ENCODE results near the gene DNMT1.

Gene DNMT1

DNA sequence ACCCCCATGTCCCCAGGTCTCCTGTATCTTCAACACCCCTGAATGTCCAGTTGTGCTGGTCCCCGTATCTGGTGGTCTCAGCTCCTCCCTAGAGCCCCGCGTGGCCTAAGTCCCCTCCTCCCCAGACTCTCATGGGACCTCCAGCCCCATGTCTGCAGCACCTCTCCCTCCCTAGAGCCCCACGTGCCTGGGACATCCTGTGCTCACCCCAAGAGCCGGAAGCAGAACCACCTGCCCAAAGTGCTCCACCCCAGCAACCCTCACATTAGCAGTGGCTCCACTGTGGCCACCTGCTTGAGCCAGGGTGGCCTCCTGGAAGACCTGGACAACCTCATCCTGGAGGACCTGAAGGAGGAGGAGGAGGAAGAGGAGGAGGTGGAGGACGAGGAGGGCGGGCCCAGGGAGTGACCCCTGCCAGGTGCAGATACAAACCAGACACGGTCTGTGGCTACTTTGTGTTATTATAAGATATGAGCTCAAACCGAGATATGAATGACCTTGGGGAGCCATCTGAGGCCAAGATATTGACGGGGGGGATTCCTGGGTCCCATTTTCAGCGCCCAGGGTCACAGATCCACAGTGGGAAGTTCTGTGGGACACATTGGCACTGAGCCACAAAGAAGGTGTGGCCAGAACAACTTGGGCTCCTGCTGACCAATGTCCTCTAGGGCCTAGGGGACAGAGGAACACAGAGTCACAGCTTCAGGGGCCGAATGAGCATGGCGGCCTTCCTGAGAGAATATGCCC is 102.7 kb downstream of the DNMT1 start:
- DNase-seq (ENCODE audit: low read depth, low spot score): no peak
- Histone ChIP-seq H3K4me3 (no peak overlapping the region), H3K9ac (ENCODE audit: insufficient read length) (no peak overlapping the region), H3K9me3 (ENCODE audit: low read depth, low read length) (no peaks in the 10 kb centered on the region), H3K27ac (no peak overlapping the region), H3K36me3 (ENCODE audit: insufficient read depth, low read length) (no peaks in the 10 kb centered on the region)
- TF ChIP-seq FOXP2 (optimal IDR thresholded peaks at IDR 0.05; ENCODE audit: control extremely low read depth, extremely low read length, insufficient read depth) (no peak), POLR2AphosphoS5 (IDR thresholded peaks at IDR 0.05; ENCODE audit: borderline replicate concordance, low read depth, low read length) (no peak), EZH2 (IDR thresholded peaks at IDR 0.05) (no peak)

DNA sequence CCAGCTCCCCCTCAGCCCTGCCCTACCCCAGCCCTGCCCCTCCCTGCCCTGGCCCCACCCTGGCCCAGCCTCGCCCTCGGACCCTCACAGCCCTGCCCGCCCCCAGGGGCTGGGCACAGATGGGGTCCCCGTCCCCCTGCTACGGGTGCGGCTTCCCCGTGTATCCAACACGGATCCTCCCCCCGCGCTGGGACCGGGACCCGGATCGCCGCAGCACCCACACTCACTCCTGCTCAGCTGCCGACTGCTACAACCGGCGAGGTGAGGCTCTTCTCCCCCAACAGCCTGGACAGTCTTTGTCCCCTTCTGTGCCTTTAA is 103.4 kb downstream of the DNMT1 start:
- no peaks in the 10 kb centered on the region for H3K9me3 ChIP-seq (ENCODE audit: low read depth, low read length)
- no peak overlapping the region for H3K9ac ChIP-seq (ENCODE audit: insufficient read length)
- H3K36me3 ChIP-seq (ENCODE audit: insufficient read depth, low read length): no peaks in the 10 kb centered on the region
- H3K27ac ChIP-seq: no peak overlapping the region
- H3K4me3 ChIP-seq: no peak overlapping the region
- TF ChIP-seq EZH2 (IDR thresholded peaks at IDR 0.05) (no peak), FOXP2 (optimal IDR thresholded peaks at IDR 0.05; ENCODE audit: control extremely low read depth, extremely low read length, insufficient read depth) (no peak), POLR2AphosphoS5 (IDR thresholded peaks at IDR 0.05; ENCODE audit: borderline replicate concordance, low read depth, low read length) (no peak)
- DNase-seq (ENCODE audit: low read depth, low spot score): no peak

DNA sequence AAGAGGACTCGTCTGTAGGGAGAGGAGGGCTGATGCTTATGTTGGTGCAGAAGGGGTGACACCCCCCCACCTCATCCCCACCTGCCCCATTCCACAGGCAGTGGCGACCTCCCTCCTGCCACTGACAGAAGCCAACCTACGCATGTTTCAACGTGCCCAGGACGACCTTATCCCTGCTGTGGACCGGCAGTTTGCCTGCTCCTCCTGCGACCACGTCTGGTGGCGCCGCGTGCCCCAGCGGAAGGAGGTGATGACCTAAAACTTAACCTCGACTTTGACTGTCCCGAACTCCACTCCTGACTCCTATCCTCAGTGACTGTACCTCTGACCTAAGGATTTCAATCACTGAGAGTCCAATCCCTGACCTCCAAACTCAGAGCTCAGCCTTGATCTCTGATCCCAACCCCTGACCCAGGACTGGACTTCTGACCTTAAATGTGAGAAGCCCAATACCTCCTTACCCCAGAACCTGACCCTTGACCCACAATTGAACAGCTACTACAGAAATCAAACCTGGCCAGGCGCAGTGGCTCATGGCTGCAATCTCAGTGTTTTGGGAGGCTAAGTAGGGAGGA is 104.9 kb downstream of the DNMT1 start:
- Histone ChIP-seq H3K27ac (no peak overlapping the region), H3K9me3 (ENCODE audit: low read depth, low read length) (no peaks in the 10 kb centered on the region), H3K9ac (ENCODE audit: insufficient read length) (no peak overlapping the region), H3K36me3 (ENCODE audit: insufficient read depth, low read length) (no peaks in the 10 kb centered on the region), H3K4me3 (no peak overlapping the region)
- no peak for DNase-seq (ENCODE audit: low read depth, low spot score)
- TF ChIP-seq EZH2 (IDR thresholded peaks at IDR 0.05) (no peak), POLR2AphosphoS5 (IDR thresholded peaks at IDR 0.05; ENCODE audit: borderline replicate concordance, low read depth, low read length) (no peak), FOXP2 (optimal IDR thresholded peaks at IDR 0.05; ENCODE audit: control extremely low read depth, extremely low read length, insufficient read depth) (no peak)

DNA sequence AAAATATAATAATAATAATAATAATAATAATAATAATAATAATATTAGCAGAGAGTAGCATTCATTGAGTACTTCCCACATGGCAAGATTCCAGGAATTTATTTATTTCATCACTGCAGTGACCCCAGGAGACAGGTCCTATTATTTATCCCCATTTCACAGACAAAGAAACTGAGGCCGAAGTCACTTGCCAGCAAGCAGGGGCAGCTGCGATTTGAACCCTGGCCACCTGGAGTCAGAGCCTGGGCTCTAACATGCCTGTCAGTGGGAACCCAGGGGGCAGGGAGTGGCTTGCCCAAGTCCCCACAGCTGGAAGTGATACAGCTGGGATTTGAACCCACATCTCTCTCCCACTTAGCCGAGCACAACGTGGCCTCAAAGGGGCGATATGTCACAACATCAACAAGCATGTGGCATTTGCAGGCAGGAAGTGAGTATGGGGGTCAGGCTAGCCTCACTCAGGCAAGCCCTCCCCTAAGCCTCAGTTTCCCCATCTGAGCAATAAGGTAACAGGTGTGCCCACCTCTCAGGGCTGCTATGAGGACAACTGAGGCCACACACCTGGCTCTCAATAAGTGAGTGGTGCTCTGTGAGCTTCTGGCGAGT is 105.7 kb downstream of the DNMT1 start:
- no peak for DNase-seq (ENCODE audit: low read depth, low spot score)
- Histone ChIP-seq H3K36me3 (ENCODE audit: insufficient read depth, low read length) (no peaks in the 10 kb centered on the region), H3K9me3 (ENCODE audit: low read depth, low read length) (no peaks in the 10 kb centered on the region), H3K9ac (ENCODE audit: insufficient read length) (no peak overlapping the region), H3K27ac (no peak overlapping the region), H3K4me3 (no peak overlapping the region)
- no peak for TF ChIP-seq POLR2AphosphoS5 (IDR thresholded peaks at IDR 0.05; ENCODE audit: borderline replicate concordance, low read depth, low read length)
- TF ChIP-seq FOXP2 (optimal IDR thresholded peaks at IDR 0.05; ENCODE audit: control extremely low read depth, extremely low read length, insufficient read depth): no peak
- TF ChIP-seq EZH2 (IDR thresholded peaks at IDR 0.05): no peak

DNA sequence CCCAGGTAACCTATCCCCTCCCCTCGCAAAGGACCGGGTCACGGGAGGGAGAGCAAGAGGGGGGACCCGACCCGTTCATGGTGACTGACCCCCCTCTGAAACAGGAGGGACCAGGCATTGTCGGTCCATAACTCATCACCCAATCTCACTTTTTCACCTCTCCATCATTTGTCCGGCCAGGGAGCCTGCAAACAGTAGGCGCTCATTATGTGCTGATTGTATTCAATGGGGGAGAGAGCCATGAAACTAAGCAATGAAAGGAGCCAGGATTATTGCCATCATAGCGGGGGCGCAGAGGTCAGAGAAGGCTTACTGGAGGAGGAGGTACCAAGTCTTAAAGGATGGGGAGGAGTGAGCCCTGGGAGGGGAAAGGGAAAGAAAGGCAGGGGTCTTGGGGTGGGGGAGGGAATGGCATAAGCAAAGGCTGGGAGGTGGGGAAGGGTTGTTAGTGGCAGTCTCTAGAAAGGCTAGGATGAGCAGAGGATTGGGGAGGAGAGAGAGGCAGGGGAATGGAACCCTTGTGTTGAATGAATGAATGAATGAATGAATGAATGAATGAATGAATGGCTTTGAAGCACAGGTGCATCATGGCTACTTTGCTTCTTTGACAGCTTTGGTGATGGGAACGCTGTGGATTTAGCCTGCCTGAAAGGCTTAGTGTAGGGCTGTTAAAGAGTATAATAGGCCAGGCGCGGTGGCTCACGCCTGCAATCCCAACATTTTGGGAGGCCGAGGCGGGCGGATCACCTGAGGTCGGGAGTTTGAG is 107.3 kb downstream of the DNMT1 start:
- Histone ChIP-seq H3K9me3 (ENCODE audit: low read depth, low read length) (no peaks in the 10 kb centered on the region), H3K4me3 (no peak overlapping the region), H3K36me3 (ENCODE audit: insufficient read depth, low read length) (no peaks in the 10 kb centered on the region), H3K27ac (no peak overlapping the region), H3K9ac (ENCODE audit: insufficient read length) (no peak overlapping the region)
- DNase-seq (ENCODE audit: low read depth, low spot score): no peak
- no peak for TF ChIP-seq EZH2 (IDR thresholded peaks at IDR 0.05)
- no peak for TF ChIP-seq FOXP2 (optimal IDR thresholded peaks at IDR 0.05; ENCODE audit: control extremely low read depth, extremely low read length, insufficient read depth)
- no peak for TF ChIP-seq POLR2AphosphoS5 (IDR thresholded peaks at IDR 0.05; ENCODE audit: borderline replicate concordance, low read depth, low read length)

DNA sequence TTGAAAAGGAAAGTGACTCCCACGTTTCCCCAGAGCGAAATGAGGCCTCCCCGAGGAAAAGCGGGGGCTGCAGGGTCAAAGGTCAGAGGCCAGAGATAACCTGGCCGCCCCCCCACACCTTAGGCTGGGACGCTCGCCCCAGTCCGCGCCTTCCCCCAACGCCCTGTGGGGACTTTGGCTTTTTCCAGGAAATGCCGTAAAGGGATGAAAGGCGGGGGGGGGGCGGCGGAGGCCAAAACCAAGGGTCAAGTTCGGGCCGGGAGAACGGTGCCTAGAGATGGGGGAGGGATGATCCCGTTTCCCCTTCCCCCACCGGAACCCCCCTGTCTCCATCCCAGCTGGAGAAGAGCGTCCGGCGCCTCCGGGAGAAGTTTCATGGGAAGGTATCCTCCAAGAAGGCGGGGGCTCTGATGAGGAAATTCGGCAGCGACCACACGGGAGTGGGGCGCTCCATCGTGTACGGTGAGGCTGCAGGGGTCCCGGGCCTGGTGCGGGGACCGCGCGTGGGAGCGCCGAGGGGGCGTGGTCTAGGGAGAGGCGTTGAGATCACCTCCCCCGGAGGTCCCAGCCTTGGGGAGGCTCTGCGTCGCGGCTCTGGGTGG is 108.1 kb downstream of the DNMT1 start:
- peak overlapping the region; percentile 81 for H3K4me3 ChIP-seq
- no peaks in the 10 kb centered on the region for H3K9me3 ChIP-seq (ENCODE audit: low read depth, low read length)
- H3K27ac ChIP-seq: no peak overlapping the region
- TF ChIP-seq FOXP2 (optimal IDR thresholded peaks at IDR 0.05; ENCODE audit: control extremely low read depth, extremely low read length, insufficient read depth) (no peak), EZH2 (IDR thresholded peaks at IDR 0.05) (no peak), POLR2AphosphoS5 (IDR thresholded peaks at IDR 0.05; ENCODE audit: borderline replicate concordance, low read depth, low read length) (no peak)
- no peaks in the 10 kb centered on the region for H3K36me3 ChIP-seq (ENCODE audit: insufficient read depth, low read length)
- no peak for DNase-seq (ENCODE audit: low read depth, low spot score)
- no peak overlapping the region for H3K9ac ChIP-seq (ENCODE audit: insufficient read length)

DNA sequence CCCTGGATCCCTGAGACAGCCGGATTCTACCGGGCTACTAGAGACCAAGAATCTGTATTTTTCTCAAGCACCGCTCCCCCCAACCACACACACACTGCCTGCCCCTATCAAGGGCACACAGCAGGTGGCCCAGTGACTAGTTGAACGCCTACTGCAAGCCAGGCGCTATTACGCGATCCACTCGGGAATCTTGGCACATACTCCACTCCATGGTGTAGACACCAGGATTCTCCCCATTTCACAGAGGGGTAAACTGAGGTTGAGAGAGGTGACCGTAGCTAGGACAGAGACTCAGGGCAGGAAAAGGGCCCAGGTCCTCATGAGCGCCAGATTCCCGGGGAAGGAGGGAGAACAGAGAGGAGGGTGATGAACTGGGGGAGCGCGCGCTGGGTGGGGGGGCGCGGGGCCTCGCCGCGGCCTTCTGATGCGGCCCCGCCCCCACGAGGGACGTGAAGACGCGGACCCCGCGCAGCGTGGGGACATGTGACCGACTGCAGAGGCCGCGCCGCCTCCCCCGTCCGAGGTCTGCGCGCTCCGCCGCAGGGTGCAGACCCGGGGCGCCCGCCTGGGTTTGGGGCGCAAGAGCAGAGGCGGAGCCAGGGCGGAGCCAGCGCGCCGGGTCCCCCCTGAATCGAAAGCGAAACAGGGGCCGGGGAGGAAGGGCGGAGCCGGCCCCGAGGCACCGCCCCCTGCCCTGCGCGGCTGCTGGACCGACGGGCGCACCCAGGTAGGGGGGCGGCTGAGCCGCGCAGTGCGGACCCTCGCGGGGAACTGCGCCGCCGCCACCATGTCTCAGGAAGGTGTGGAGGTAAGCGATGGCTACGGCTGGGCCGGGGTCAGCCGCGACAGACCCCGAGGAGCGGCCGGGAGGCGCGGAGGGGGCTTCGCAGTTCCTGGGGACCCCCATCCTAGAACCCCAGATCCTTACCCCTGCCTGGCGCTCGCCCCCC is 108.8 kb downstream of the DNMT1 start, which contains the start of gene SHFL:
TSS of gene SHFL (plus strand) at position 677 of the 950 bp plus-strand sequence. CDS start at position 788, 111 bp downstream.
- H3K9ac ChIP-seq (ENCODE audit: insufficient read length): peak within 1 kb of the TSS; percentile 26
- TF ChIP-seq POLR2AphosphoS5 (IDR thresholded peaks at IDR 0.05; ENCODE audit: borderline replicate concordance, low read depth, low read length) (no peak), FOXP2 (optimal IDR thresholded peaks at IDR 0.05; ENCODE audit: control extremely low read depth, extremely low read length, insufficient read depth) (no peak), EZH2 (IDR thresholded peaks at IDR 0.05) (no peak)
- H3K36me3 ChIP-seq (ENCODE audit: insufficient read depth, low read length): no peaks in the 10 kb centered on the region
- no peaks in the 10 kb centered on the region for H3K9me3 ChIP-seq (ENCODE audit: low read depth, low read length)
- H3K27ac ChIP-seq: no peak within 1 kb of the TSS
- peak within 1 kb of the TSS; percentile 81 for H3K4me3 ChIP-seq
- DNase-seq (ENCODE audit: low read depth, low spot score): no peak
